GM19099 (cell line): ENCODE results near the gene ANXA10.

Experiments
- POLR2A ChIP-seq: IDR thresholded peaks from 3 replicates; pipeline ENCODE4 v1.6.1; 2011; ENCODE audit warnings: low read depth; ENCODE audit not compliant: insufficient read length; ENCODE audit errors: extremely low read depth

Gene ANXA10, protein sequence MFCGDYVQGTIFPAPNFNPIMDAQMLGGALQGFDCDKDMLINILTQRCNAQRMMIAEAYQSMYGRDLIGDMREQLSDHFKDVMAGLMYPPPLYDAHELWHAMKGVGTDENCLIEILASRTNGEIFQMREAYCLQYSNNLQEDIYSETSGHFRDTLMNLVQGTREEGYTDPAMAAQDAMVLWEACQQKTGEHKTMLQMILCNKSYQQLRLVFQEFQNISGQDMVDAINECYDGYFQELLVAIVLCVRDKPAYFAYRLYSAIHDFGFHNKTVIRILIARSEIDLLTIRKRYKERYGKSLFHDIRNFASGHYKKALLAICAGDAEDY

DNA sequence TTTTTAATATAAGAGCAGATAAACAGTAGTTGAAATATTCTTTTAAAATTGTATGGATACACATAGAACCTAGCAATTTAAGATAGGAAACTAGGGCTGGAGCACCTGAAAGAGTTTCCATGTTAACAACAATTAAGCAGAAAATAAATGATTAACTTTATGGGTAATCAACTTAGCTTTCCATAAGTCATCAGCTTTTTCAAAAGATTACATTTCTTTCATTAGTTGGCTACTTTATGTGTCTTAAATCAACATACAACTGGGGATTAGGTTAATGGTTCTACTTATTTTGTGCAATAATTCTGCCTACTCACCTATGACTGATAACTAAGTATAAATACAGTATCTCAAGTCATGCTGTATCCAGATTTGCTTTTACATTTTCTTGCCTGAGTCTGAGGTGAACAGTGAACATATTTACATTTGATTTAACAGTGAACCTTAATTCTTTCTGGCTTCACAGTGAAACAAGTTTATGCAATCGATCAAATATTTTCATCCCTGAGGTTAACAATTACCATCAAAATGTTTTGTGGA is at the start of gene ANXA10:
ANXA10 (plus strand) TSS at position 362 of the 537 bp plus-strand sequence; CDS start at position 526, 164 bp downstream.
- TF ChIP-seq POLR2A = no peak

DNA sequence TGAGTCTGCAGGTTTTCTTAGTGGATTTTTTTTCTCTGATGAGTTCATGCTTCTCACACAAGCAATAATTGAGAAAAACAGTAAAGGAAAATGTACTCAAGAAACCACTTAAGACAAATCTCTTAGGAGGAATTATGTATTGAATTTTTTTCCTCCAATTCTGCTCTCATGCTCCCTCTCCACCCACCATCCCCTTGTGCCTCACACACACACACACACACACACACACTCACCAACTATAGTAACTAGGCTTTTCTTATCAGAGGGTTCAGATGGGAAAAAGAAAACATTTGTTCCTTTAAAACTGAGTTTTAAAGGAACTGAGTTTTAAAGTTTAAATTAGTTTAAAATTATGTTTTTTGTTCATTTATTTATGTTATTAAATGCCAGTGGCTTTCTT is 47.0 kb upstream of the ANXA10 start:
- no peak for TF ChIP-seq POLR2A

DNA sequence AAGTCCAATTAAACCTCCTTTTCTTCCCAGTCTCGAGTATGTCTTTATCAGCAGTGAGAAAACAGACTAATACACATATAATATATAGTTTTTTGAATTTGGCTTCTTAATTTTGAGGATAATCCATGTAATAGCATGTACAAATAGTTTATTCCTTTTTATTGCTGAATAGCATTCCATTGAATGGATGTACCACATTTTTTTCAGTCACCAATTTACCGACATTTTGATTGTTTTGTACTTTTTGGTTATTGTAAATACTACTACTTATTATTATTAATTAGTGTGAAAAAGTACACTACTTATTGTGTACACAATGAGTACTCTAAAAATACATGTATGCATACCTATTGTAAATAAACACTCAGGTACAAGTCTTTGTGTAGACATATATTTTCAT is 42.3 kb upstream of the ANXA10 start:
- TF ChIP-seq POLR2A = no peak

DNA sequence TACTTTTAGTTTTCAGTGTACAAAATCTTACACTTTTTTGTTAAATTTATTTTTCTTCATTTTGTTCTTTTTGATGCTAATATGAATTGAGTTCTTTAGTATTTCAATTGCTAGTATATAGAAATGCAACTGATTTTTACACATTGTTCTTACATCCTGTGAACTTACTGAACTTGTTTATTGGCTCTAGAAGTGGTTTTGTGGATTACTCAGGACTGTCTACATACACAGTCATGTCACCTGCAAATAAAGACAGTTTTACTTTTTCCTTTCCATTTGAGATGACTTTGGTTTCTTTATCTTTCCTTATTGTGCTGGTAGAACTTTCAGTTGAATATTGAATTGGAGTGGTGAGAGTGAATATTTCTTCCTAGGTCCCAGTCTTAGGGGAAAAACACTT is 40.8 kb upstream of the ANXA10 start:
- TF ChIP-seq POLR2A = no peak

DNA sequence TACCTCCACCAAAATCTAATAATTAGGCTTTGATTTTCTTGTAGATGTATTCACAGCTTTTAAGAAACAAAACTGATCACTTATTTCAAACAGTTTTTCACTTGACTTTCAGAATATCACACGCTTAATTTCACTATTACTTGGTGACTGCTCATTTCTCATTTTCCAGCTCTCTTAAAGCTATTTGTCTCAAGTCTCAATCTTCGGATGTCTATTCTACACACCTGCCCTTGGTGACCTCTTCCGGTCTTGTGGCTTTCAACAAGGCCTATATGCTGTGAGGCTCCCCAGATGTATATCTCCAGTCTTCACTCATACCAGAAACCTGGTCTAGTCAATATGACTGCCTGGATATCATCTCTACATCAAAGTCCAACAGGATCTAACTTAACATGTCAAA is 34.9 kb upstream of the ANXA10 start:
- no peak for TF ChIP-seq POLR2A

DNA sequence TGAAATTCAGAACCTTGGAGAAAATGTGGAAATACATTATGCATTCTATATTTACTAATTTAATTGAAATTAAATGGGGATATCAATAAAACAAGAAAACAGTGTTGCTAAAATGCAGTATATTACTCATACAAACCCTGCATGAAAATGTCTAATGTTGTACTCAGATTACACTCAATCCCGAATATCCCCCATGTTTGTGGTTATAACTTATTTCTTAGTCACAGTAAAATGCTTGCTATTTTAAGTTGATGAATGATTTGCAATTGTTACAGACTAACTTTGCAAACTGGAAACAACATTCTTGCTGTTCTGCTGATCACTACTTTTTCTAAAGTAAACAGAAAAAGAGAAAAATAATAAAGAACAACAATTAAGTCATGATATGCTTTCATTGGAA is 33.1 kb upstream of the ANXA10 start:
- TF ChIP-seq POLR2A = no peak

DNA sequence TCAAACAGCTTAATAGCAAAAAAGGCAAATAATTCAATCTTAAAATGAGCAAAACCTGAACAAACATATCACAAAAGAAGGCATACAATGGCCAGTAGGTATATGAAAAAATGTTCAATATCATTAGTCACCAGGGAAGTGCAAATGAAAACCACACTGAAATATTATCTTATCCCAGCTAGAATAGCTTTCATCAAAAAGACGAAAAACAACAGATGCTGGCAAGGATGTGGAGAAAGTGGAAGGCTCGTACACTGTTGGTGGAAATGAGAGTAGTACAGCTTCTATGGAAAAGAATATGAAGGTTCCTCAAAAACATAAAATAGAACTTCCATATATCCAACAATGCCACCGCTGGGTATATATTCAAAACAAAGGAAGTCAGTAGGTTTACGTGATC is 29.3 kb upstream of the ANXA10 start:
- TF ChIP-seq POLR2A = no peak

DNA sequence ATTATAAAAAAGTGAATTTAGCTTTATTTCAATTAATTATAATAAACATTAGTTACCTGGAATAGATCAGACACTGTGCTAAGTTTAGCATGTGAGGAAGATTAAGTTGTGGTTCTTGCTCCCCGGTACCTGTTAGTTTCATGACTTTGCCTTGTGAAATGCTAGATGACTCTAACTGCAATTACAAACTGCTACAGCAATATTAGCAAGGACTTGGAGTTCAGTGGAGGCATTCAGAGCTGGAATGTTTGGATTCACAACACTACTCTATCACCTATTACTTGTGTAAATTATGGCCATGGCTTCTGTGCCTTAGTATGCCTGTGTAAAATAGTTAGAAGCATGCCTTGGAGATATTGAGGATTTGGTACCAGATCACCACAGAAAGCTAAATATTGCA is 21.4 kb upstream of the ANXA10 start:
- no peak for TF ChIP-seq POLR2A

DNA sequence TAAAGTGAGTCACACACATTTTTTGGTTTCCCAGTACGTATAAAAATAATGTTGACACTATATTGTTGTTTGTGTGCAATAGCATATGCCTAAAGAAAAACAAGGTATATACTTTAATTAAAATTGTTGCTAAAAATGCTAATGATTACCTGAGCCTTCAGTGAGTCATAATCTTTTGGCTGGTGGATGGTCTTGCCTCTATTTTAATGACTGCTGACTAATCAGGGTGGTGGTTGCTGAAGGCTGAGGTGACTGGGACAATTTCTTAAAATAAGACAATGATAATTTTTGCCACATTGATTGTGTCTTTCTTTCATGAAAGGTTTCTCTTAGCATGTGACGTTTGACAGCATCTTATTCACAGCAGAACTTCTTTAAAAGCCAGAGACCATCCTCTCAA is 21.0 kb upstream of the ANXA10 start:
- TF ChIP-seq POLR2A = no peak

DNA sequence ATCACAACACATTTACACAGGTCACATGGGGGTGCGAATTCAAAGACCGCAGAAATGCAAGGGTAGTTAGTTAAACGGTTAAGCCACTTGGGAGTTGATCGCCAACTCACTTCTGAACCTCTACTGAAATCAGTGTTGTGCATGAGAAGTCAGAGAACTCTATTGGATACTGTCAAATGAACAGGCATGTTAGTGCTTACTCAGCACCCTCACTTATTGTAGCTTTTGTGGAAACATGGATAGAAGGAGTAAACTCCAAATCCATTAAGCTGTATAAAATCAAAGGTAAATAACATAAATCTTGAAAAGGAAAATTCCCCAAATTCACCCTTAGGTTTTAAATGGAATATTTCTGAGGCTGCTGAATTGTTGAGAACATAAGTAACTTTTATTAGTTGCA is 17.5 kb upstream of the ANXA10 start:
- TF ChIP-seq POLR2A = no peak

DNA sequence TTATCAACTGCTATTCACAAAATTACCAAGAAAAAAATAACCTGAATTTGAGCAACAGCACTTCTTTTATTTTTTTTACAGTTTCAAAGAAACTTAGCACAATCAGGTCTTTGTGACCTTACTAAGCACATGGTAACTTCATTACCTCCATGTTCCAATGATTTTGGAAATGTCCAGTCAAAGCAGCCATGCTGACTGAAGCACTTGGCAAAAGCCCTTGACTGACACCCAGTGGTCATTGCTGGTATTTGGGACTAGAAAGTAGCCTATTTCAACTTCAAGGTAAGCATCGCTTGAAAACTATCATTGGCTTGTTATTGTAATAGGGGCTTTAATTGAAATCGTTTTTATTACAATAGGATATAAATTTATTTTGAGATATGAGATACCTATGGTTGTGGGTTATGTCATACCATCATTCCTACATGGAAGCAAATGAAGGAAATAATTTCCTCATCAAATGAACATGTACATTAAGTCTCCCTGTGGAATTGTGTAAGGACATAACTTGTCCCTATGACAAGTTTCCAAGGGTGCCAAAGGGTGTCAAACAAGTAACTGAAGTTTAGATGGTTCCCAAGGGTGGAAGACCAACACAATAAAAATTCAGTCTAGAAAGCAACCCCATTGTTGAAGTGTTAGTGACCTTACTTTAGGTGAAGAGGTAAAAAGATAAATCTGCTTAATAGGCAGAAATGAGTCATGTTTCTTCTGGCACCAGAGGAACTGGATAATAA is 15.2 kb upstream of the ANXA10 start:
- no peak for TF ChIP-seq POLR2A

DNA sequence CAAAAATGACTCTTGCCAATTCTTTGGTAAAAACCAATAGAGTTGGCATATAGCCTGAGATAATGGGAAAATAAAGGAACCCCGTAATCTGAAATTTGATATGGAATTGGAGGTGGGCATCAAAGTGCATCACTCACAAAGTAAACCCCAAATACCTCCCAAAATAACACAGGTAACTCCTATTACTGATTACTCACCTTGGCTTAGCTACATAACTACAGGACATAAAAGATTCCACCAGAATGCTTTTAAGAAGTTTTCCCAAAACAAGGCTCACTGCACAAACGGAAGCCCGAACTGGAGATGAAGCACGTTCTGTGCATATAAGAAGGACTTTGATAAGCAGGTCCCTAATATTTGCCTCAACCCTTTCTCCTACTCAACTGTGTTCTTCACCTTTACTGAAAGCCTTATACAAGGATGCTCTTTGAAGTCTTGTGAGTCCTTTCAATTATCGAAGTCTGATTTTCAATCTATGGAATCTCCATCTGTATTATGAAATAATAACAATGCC is 14.6 kb upstream of the ANXA10 start:
- TF ChIP-seq POLR2A = no peak

DNA sequence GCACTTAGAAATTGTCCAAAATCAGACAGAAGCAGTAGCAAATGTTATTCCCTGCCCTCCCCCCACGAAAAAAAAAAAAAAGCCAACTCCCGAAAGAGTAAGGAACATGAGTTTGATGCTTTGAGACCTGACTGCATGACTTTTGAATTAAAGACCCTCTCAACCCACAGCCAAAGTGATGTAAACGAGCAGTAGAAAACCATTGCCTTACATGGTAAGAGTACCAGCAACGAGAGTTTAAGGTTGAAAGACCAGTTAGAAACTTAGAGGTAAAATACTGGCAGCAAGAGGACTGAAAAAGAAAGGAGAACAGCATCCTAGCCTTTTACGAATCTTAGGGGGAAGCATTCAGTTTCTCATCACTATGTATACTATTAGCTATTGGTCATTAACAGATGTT is 10.0 kb upstream of the ANXA10 start:
- TF ChIP-seq POLR2A = no peak

DNA sequence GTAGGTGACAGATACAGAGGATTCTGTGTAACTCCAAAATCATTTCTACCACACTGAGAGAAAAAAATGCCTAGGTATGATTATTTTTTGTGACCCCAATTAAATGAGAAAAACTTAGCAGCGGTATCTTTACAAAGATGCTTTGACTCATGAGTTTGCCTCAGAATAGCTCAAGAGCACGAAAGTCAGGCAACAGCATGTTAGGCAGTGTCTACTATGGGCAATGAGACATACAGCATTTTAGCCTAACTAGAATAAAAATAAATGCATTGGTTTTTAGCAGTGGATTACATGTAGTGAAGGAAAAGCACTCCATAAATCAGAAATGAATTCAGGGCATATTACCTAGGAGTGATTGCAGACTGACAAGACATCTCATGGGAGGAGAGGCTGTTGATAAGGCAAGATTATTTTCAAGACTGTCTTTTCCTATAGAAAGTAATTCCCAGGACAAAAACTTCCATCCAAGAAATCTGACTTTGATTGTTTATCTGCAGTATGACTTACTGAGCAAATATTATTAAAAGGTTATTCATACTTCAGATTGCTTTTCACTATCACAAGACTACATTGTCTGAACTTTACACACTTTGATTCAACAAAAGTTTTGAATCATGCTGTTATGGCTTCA is 3.6 kb downstream of the ANXA10 start:
- TF ChIP-seq POLR2A = no peak

DNA sequence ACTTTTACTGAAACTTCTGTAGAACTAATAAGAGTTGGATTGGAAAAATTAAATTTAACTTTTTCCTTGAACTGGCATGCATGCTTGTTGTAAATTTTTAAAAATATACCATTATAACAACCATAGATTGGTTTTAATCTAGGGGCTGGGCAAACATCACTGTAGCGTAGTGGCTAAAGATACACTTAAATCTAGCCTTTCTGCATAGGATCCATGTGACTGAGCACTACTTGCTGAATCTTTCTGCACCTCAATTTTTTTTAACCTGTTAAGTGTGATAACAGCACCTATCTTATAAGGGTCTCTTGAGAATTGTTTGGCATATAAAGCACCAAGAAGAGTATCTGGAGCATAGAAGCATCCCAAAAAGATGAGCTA is 4.1 kb downstream of the ANXA10 start:
- TF ChIP-seq POLR2A = no peak
